Parathyroid adenoma (tissue), 2 donors: ENCODE data around the gene ADAMTSL1.

Experiments
- H2AFZ ChIP-seq: fragments of 300-600 bp; sonication (generic); one replicate; pipeline ENCODE4 v1.7.0; 2017; ENCODE audit warnings: antibody characterized with exemption, mild to moderate bottlenecking
- H3K27ac ChIP-seq: fragments of 300-600 bp; sonication (generic); one replicate; pipeline ENCODE4 v1.7.0; 2017
- H3K27me3 ChIP-seq: fragments of 300-600 bp; sonication (generic); one replicate; pipeline ENCODE4 v1.7.0; 2017; ENCODE audit warnings: low read length; ENCODE audit not compliant: control insufficient read depth, insufficient read depth
- H3K36me3 ChIP-seq: fragments of 300-600 bp; sonication (generic); one replicate; pipeline ENCODE4 v1.7.0; 2017; ENCODE audit warnings: low read length; ENCODE audit not compliant: control insufficient read depth, insufficient read depth
- H3K4me1 ChIP-seq: fragments of 300-600 bp; sonication (generic); one replicate; pipeline ENCODE4 v1.7.0; 2017; ENCODE audit warnings: control low read depth
- H3K4me2 ChIP-seq: fragments of 300-600 bp; sonication (generic); one replicate; pipeline ENCODE4 v1.7.0; 2017; ENCODE audit warnings: low read length
- H3K4me3 ChIP-seq: fragments of 300-600 bp; sonication (generic); one replicate; pipeline ENCODE4 v1.7.0; 2017; ENCODE audit warnings: low read depth, low read length
- H3K79me2 ChIP-seq: fragments of 300-600 bp; sonication (generic); one replicate; pipeline ENCODE4 v1.7.0; 2017; ENCODE audit warnings: control low read depth
- H3K9ac ChIP-seq: fragments of 300-600 bp; sonication (generic); one replicate; pipeline ENCODE4 v1.7.0; 2017; ENCODE audit warnings: mild to moderate bottlenecking
- H3K9me3 ChIP-seq: fragments of 300-600 bp; sonication (generic); one replicate; pipeline ENCODE4 v1.7.0; 2017; ENCODE audit warnings: low read length; ENCODE audit not compliant: control insufficient read depth
- TF ChIP-seq, protein P1 (sequence below): fragments of 300-600 bp; sonication (generic); IDR thresholded peaks from one replicate; pipeline ENCODE4 v1.7.0; 2017; ENCODE audit warnings: antibody characterized with exemption, mild to moderate bottlenecking
- donor health status: primary hyperparathyroidism.

ADAMTSL1 gene

DNA sequence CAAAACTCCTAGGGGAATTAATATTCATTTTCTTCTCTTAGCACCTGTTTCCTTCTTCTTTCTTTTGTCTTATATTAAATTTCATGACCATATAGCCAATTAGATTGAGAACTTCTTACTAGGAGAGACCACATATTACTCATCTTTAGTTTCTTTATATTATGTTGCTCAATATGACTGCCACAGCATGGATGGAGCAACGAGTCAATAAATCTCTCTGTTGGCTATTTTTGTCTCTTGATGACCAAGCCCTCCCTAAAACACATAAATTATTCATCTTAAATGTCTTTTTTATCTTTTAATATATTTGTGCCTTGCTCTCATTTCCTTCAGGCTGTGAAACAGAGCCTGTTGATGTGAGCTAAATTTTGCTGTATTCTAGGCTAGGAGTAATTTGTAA, 123.0 kb downstream of the ADAMTSL1 start:
- Histone ChIP-seq H3K27ac (no peak overlapping the region), H3K9ac (no peak overlapping the region), H3K4me3 (no peak overlapping the region), H3K36me3 (no peaks in the 10 kb centered on the region), H2AFZ (no peak overlapping the region), H3K4me1 (no peaks in the 10 kb centered on the region), H3K27me3 (no peaks in the 10 kb centered on the region), H3K9me3 (no peaks in the 10 kb centered on the region), H3K79me2 (no peaks in the 10 kb centered on the region), H3K4me2 (no peak overlapping the region)
- TF ChIP-seq, protein P1, sequence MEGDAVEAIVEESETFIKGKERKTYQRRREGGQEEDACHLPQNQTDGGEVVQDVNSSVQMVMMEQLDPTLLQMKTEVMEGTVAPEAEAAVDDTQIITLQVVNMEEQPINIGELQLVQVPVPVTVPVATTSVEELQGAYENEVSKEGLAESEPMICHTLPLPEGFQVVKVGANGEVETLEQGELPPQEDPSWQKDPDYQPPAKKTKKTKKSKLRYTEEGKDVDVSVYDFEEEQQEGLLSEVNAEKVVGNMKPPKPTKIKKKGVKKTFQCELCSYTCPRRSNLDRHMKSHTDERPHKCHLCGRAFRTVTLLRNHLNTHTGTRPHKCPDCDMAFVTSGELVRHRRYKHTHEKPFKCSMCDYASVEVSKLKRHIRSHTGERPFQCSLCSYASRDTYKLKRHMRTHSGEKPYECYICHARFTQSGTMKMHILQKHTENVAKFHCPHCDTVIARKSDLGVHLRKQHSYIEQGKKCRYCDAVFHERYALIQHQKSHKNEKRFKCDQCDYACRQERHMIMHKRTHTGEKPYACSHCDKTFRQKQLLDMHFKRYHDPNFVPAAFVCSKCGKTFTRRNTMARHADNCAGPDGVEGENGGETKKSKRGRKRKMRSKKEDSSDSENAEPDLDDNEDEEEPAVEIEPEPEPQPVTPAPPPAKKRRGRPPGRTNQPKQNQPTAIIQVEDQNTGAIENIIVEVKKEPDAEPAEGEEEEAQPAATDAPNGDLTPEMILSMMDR, result no peak

DNA sequence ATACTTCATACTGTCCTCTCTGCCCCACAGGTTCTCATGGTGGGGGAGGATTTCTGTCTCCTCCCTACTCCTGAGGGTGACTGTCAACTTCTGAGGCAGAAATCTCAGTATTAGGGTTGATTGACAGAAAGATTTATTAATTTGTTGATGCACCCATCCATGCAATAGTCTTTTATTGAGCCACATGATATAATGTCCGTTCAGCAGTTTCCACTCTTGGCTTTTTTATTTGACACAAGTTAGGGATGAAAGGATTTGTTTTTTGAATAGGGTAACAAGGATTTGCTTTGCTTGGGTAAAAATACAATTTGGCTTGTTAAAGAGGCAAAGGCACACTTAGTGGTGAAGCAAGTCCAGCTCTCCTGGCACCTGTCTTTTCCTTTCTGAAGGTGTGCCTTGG, 125.0 kb downstream of the ADAMTSL1 start:
- Histone ChIP-seq H3K36me3 (no peaks in the 10 kb centered on the region), H2AFZ (no peak overlapping the region), H3K27ac (no peak overlapping the region), H3K27me3 (no peaks in the 10 kb centered on the region), H3K9ac (no peak overlapping the region), H3K4me1 (no peaks in the 10 kb centered on the region), H3K4me3 (no peak overlapping the region), H3K4me2 (no peak overlapping the region), H3K79me2 (no peaks in the 10 kb centered on the region), H3K9me3 (no peaks in the 10 kb centered on the region)
- TF ChIP-seq, protein P1, result no peak

DNA sequence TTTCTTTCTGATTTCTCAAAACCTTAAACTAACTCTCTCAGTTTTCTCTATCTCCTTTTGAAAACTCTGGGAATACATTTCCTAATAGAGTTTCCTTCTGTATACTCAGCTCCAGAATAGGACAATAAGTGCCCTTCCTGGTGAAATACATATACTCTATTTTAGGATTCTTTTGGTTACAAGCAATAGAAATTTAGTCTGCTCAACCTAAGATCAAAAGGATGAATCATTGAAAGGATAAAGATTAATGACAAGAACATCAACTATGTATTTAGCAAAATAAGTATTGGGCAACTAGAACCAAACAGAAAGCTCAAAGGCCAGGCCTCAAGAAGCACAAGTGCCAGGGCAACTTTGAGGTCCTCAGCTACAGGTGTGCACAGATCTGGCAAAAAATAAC, 127.1 kb downstream of the ADAMTSL1 start:
- no peak overlapping the region for H3K27ac ChIP-seq
- TF ChIP-seq, protein P1, result no peak
- H3K4me2 ChIP-seq, result no peak overlapping the region
- no peak overlapping the region for H3K9ac ChIP-seq
- no peak overlapping the region for H3K4me3 ChIP-seq
- no peaks in the 10 kb centered on the region for H3K9me3 ChIP-seq
- H3K36me3 ChIP-seq, result no peaks in the 10 kb centered on the region
- no peak overlapping the region for H2AFZ ChIP-seq
- H3K4me1 ChIP-seq, result no peaks in the 10 kb centered on the region
- no peaks in the 10 kb centered on the region for H3K79me2 ChIP-seq
- H3K27me3 ChIP-seq, result no peaks in the 10 kb centered on the region

DNA sequence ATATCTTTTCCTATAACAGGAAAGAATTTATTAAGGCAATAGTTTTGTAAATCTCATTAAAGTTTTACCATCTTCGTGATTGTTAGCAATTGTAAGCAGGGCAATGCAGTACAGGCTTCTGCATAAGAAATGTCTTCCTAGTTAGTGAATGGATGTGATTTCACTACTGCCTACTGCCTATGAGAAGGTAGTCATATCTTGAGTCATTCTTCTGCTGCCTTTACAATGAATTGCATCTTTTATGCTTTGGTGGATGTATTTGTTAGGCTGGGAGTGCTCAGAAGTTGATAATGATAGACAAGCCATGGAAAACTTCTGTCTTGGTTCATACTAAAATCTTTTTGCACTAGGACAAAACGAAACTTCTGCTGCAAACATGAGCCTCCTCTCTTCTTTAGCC, 128.0 kb downstream of the ADAMTSL1 start:
- TF ChIP-seq, protein P1, result no peak
- no peaks in the 10 kb centered on the region for H3K4me1 ChIP-seq

More for the DNA sequence above, 128.0 kb downstream of the ADAMTSL1 start:
- no peaks in the 10 kb centered on the region for H3K36me3 ChIP-seq
- H3K27me3 ChIP-seq, result no peaks in the 10 kb centered on the region
- no peak overlapping the region for H3K27ac ChIP-seq
- no peak overlapping the region for H3K4me3 ChIP-seq
- H3K9me3 ChIP-seq, result no peaks in the 10 kb centered on the region
- no peak overlapping the region for H3K9ac ChIP-seq
- H2AFZ ChIP-seq, result no peak overlapping the region
- H3K4me2 ChIP-seq, result no peak overlapping the region
- H3K79me2 ChIP-seq, result no peaks in the 10 kb centered on the region
